KOPT-K1 (cell line): ENCODE data around the gene LNX1.

Source experiments
- H3K27ac ChIP-seq: fragments of 200-600 bp; sonication (generic); 2 replicates; pipeline ENCODE4 v1.5.1; 2016; ENCODE audit warnings: antibody characterized with exemption, mild to moderate bottlenecking, low read depth, low read length; ENCODE audit not compliant: poor library complexity, severe bottlenecking
- H3K36me3 ChIP-seq: fragments of 200-600 bp; sonication (generic); 2 replicates; pipeline ENCODE4 v1.5.1; 2017; ENCODE audit warnings: antibody characterized with exemption, mild to moderate bottlenecking, low read length, moderate library complexity; ENCODE audit not compliant: insufficient read depth
- H3K9me3 ChIP-seq: fragments of 200-600 bp; sonication (generic); 2 replicates; pipeline ENCODE4 v1.5.1; 2017; ENCODE audit warnings: antibody characterized with exemption, low read length, mild to moderate bottlenecking; ENCODE audit not compliant: insufficient read depth, poor library complexity, severe bottlenecking

LNX1 gene

DNA sequence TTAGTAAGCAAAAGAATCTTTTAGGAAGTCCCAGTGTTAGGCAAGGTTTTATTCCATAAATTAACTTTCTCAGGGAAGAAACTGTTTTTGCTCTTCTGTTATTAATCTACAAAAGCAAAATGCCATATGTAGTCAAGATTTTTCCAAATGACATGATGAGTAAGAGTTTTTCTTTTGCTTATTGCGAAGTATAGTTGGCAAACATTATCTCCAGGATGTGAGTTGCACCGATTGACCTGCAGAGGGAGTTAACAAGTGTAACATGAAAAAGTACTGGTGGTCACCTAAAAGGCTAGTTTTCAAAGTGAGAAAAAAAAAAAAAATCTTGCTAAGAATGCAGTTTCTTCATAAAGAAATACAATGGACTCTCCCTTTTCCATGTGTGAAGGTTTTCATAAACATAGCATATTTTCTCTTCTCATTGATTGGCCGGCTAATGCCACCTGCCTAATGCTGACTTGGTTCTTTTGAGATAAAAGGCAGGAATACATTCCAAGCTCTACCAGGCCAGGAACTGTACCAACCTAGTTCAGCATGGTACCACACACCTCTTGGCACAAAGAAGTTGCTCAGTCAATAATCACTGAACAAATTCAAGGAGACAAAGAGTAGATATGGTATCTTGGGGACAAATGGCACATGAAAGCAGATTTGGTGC, 100.2 kb downstream of the LNX1 start:
- no peaks in the 10 kb centered on the region for H3K9me3 ChIP-seq
- no peak overlapping the region for H3K27ac ChIP-seq
- H3K36me3 ChIP-seq: no peaks in the 10 kb centered on the region

DNA sequence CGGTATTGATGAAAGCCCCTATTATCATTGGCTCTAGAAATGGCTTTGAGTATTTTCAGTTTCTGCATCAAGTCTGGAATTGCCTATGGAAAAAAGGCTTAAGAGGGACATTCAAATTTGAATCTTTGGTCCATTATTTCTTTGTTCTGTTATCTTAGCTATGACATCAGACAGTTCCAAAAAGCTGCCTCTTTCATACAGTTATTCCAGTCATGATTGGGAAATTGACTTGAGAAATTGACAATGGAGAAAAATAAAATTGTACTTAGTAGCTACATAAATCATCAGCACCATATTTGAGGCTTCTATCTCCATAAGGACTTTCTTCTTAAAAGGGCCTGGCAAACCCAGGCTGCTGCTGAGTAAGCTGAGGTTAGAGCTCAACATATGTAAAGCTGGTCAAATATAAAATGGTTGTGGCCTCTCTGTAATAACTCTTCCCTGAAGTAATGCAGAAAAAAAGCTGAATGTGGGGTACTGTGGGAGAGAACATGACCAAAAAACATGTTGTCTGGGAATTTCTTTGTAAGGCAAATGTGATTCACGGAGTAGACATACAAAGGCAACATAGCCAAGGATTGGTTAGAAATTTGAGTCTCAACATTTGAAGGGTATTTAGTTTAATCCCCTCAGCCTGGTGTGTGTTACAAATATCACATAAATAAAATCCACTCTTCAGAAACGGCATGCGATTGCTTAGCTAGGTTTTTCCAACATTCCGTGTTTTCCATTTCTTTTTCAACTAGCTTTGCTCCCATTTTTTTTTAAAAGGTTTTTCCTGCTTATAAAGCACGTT, 100.9 kb downstream of the LNX1 start:
- Histone ChIP-seq H3K27ac (no peak overlapping the region), H3K9me3 (no peaks in the 10 kb centered on the region)

DNA sequence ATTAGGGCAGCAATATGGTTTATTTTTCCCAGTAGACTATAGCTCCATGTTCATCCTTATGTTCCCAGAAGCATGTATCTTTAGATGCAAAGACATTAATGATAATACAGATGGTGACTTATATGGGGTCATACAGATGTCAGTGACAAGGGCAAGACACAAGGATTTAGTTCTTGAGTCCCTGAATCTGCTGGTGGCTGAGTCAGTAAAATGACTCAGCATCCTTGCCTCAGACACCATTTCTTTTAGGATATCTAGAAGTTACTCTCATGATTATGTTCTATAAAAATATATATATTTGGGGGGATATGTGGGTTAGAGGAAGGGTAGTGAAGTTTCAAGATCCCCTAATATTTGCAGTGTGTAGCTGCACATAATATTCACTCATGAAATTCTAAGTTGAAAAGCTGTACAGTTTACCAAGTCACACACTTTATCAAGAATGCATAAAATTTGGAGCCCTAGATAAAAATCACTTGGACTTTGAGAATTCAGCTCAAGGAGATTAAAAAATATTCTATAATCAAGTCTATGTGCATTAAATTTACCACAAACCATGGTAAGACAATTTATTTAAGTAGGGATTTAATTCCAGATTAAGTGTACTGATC, 101.9 kb downstream of the LNX1 start:
- Histone ChIP-seq H3K36me3 (no peaks in the 10 kb centered on the region), H3K27ac (no peak overlapping the region), H3K9me3 (no peaks in the 10 kb centered on the region)

More for the DNA sequence above, 100.9 kb downstream of the LNX1 start:
- no peaks in the 10 kb centered on the region for H3K36me3 ChIP-seq

DNA sequence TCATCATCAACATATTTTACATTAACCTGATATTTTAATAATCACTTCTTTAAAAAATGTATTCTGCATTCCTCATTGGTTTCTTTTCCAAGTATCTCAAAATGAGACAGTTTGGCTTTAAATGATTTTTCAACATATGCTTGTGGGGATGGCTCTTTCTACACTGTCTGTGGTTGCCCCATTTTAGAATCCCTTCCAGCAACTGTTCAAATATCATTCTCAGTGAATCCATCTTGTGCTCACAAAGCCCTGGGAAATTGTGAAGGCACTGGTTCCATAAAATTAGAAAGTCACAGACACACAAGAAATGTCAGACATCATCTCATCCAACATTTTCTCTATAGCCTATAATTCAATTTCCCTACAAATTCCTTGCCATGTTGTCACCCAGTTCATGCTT, 103.5 kb downstream of the LNX1 start:
- H3K9me3 ChIP-seq: no peaks in the 10 kb centered on the region
- H3K36me3 ChIP-seq: no peaks in the 10 kb centered on the region
- H3K27ac ChIP-seq: no peak overlapping the region

DNA sequence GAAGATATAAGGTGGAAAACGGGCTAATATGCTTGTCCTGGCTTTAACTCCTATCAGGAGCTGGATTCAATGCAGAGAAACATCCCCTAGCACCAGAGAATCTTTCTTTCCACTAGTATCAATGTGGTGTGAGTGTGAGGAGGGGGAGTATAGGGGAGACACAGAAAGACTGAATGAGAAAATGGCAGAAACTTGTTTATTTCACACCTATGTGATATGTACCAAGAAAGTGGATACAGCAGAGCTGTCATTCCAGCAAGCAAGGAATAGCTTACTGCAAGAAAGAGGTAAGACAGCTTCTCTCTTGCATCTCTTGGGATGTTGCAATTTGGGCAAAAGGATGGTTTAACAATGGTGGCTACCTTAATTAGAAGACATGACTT, 105.6 kb downstream of the LNX1 start:
- H3K27ac ChIP-seq: no peak overlapping the region
- no peaks in the 10 kb centered on the region for H3K36me3 ChIP-seq
- no peaks in the 10 kb centered on the region for H3K9me3 ChIP-seq

DNA sequence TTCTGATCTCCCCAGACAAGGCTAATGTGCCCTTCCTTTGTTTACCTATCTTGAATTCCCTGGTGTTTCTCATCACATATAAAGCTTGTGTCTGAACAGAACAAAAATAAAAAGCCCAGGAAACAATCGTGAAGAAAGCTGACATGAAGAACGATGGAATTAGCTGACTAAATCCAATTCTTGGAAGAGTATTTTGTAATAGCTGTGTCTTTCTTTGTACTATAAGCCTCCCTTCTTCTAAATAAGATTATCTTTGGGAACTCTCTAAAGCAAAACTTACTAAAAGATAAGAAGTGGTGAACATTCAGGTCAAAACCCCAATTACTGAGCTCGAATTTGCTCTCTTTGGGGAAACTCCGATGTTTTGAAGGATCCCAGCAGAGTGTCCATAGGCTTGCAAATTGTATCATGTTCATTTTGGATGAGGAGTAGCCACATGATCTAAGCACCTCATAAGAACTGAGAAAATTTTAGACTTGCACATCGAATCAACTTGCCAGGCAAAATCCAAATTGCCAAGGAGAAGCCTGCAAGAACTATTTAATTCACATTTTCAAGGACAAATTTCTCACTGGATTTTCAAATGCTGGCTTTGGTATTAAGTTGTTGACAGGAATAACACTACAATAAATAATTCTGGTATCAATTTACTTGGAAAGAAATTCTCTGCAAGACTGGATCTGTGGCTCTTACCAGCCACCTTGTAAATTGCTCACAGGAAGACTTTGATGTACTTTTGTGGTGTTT, 106.2 kb downstream of the LNX1 start:
- Histone ChIP-seq H3K27ac (no peak overlapping the region), H3K36me3 (no peaks in the 10 kb centered on the region), H3K9me3 (no peaks in the 10 kb centered on the region)

DNA sequence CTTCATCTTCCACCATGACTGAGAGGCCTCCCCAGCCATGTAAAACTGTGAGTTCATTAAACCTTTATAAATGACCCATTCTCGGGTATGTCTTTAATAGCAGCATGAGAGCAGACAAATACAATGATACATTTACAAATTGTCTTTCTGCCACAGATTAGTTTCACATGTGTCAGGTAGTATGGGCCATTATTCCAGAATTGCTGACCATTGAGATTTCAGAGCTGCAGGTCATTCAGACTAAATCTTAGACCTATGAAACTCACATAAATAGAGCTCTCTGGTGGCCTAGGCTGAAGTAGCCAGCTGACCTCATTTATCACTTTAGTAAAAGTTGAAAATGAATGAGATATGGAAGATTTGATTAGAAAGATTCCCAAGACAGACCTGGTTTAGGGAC, 108.0 kb downstream of the LNX1 start:
- Histone ChIP-seq H3K36me3 (no peaks in the 10 kb centered on the region), H3K27ac (no peak overlapping the region), H3K9me3 (no peaks in the 10 kb centered on the region)

DNA sequence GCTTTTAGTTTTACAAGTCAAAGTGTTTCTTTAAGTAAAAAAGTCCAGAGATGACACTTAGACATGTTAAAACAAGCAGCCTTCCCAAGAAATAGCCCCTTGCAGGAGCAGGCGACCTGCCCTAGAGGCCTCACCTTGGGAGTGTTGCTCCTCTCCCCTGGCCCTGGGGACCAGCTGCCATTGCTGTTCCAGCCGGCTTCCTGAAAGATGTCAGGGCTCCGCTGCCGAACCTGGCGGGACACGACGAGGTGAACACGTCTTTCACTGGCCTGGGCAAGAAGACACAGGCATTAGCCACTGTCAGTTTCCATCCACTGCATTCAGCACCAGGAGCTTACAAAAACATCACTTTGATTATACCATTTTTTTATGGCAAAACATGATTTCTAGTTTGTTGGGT, 109.7 kb downstream of the LNX1 start:
- Histone ChIP-seq H3K36me3 (no peaks in the 10 kb centered on the region), H3K9me3 (no peaks in the 10 kb centered on the region), H3K27ac (no peak overlapping the region)

DNA sequence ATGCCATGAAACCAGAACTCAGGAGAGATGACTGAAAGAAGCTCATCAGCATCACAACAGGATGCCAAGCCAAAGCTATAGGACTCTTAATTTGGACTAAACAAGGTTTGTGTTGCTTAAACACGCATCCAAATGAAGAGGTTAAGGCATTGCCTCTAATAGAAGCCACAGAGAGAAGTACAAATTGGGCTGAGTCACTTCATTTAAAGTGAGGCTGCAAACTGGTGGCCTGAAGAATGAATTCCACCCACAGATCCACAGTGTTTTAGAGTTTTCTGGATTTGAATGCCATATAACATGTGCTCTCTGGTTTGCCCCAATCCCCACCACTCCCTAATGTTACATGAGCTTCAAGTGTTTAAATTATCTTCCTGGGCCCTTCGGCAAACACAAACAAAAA, 110.4 kb downstream of the LNX1 start:
- H3K27ac ChIP-seq: no peak overlapping the region
- H3K36me3 ChIP-seq: no peaks in the 10 kb centered on the region

DNA sequence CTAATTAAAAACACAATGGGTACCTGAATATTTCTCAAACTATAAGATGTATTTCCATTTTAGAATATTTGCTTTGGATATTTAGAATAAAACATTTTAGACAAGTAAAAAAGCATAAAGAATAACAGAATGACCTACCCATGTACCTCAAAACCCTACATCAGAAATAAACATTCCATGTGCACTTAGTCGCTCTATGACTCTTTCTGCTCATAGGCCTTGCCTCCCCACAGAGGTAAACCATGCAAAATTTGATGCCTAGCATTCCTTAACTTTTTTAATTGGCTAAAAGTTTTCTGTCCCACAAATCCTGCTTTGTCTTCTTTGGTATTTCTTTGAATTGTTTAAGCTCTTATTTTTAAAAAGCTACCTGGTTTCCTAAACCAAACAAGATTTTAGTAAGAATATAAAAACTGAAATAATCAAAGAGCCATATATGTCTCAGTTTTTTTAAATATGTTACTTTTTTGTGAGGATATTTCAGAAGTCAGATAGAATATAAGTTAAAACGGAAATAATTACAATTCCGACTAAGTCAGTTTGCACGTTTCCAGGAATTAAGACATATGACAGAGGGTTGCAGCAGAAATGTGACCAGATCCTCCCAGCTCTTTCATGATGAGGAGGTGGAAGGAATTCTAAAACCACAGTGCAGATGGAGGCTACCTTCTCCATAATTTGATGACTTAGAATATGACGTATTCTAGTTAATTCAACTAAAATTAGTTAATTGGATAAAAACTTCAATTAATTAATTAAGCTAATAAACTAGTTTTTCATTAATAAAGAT, 111.4 kb downstream of the LNX1 start:
- H3K36me3 ChIP-seq: no peaks in the 10 kb centered on the region
- H3K27ac ChIP-seq: no peak overlapping the region
- H3K9me3 ChIP-seq: no peaks in the 10 kb centered on the region

More for the DNA sequence above, 110.4 kb downstream of the LNX1 start:
- H3K9me3 ChIP-seq: no peaks in the 10 kb centered on the region

DNA sequence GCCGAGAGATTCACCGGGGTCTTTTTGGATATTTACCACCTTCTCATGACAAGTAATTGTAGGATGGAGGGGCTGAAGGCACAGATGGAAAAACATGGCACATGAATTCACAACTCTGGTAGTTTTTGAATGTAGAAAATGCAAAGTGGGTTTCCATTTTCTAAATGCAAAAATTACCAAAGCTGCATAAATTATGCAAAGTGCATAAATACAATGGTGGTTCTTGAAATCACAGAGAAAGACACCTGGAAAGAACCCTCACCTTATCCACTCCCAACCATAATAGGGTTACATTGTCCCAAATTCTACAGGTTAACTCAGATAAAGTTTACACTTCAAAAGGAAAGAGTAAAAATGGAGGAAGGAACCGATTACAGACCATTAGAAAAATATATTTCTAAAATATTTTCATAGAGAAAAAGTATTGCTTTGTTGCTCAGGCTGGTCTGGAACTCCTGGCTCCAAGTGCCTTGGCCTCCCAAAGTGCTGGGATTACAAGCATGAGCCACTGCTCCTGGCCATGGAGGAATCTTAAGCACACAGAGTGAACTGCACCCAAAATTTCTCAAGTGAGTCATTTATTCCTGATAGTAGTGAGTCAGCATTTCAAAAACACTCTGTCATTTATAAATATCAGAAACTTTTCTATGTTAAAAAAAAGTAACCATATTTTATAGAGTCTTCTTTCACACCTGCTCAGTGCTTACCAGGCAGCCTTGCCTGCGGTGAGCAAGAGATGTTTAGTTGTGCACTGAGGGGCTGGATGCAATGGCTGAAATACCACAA, 112.4 kb downstream of the LNX1 start:
- H3K36me3 ChIP-seq: no peaks in the 10 kb centered on the region
- H3K27ac ChIP-seq: no peak overlapping the region

DNA sequence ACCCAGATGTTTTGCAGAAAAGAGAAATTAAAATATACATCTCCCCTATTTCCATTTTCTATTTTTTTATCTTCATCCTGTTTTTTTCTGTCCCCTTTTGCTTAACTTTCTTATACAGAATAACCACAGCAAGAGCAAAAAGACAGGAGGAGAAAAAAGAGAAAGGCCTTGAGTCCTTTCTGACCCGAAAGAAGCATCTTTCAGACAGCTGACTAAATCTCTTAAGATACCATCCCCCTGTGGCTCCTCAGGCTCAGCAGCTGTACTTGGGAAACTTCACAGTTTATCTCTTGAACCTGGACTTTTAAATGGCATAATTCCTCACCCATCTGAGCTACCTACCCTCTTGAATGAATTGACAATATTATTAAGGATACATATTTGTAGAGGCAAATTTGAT, 113.7 kb downstream of the LNX1 start:
- H3K36me3 ChIP-seq: no peaks in the 10 kb centered on the region
- H3K9me3 ChIP-seq: no peaks in the 10 kb centered on the region
- H3K27ac ChIP-seq: no peak overlapping the region

More for the DNA sequence above, 112.4 kb downstream of the LNX1 start:
- no peaks in the 10 kb centered on the region for H3K9me3 ChIP-seq

DNA sequence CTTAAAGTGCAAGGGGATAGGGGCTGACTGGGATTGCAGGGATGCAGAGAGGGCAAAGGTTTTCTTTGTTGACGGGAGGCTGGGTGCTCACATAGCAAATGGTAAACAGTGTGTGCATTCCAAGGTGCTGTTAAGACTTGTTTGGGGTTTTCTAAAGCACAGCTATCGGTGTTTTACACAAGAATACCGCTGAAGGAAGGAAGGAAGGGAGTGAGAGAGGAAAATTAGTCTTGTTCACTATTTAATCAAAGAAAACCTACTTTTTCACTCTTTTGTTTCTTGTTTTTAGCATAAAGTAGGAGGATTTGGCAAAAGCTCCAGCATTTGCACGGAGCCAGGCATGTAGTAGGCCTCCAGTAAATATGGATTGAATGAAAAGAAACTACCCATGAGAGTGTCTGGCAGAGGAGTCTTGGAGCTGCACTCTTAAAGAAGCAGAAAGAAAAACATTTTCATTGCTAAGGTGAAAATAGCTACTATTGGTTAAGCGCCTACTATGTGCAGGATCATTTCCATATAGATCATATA, 114.2 kb downstream of the LNX1 start:
- Histone ChIP-seq H3K36me3 (no peaks in the 10 kb centered on the region), H3K9me3 (no peaks in the 10 kb centered on the region), H3K27ac (no peak overlapping the region)
